Endothelial cell of umbilical vein (primary cell): ENCODE measurements around the gene OR52E6. TPM values are rescaled to one million over a fixed set of nuclear protein-coding genes. Genes with fewer than 3 reads are reported as not detected.

Experiments used
- BruUV-seq: library from RNA; stranded (reverse); fragments of 400-500 nt; replicated peaks from 2 replicates; lab custom pipeline; 2021; lab: Mats Ljungman, UMichigan
- CTCF ChIA-PET: fragments of 300-600, 350-600 bp; sonication (Branson Sonifier 250); formaldehyde crosslinking; loops from one replicate; lab custom pipeline; 2021; ENCODE audit warnings: antibody characterized with exemption, inconsistent platforms; lab: Charles Lee
- POLR2A ChIA-PET: fragments of 300-600, 350-600 bp; sonication (Branson Sonifier 250); formaldehyde crosslinking; loops from one replicate; lab custom pipeline; 2021; ENCODE audit warnings: antibody characterized with exemption, inconsistent platforms; lab: Charles Lee
- DNase-seq: peaks from one replicate; pipeline ENCODE4 v3.0.0-alpha.2; 2011; ENCODE audit warnings: low read depth, low spot score
- FAIRE-seq: peaks from 2 replicates; lab custom pipeline; 2011; peaks lifted over from hg19 to GRCh38; lab: Jason Lieb, UNC
- H2AFZ ChIP-seq: 2 replicates; pipeline ENCODE4 v1.6.0; 2012; ENCODE audit warnings: low read depth, low read length, control low read depth, inconsistent platforms
- H3K27ac ChIP-seq: 2 replicates; pipeline ENCODE4 v1.5.1; 2011; ENCODE audit warnings: low read depth, mild to moderate bottlenecking, control low read depth, low read length, moderate library complexity; ENCODE audit not compliant: insufficient read depth
- H3K27me3 ChIP-seq, 2 experiments: 2 replicates each; pipeline versions ENCODE4 v1.6.0 to v1.6.1; 2011; ENCODE audit warnings: low read length in 2 of 2, mixed read lengths in 1 of 2; ENCODE audit not compliant: control insufficient read depth in 2 of 2, insufficient read depth in 2 of 2
- H3K36me3 ChIP-seq, 2 experiments: 2 replicates in 1 of 2; 3 replicates in 1 of 2; pipeline ENCODE4 v1.5.1; 2011; ENCODE audit warnings: low read length in 2 of 2, mild to moderate bottlenecking in 1 of 2, moderate library complexity in 1 of 2; ENCODE audit not compliant: control insufficient read depth in 2 of 2, insufficient read depth in 2 of 2; ENCODE audit errors: extremely low read depth in 1 of 2
- H3K4me1 ChIP-seq: 3 replicates; pipeline ENCODE4 v1.5.1; 2011; ENCODE audit warnings: mild to moderate bottlenecking, low read length; ENCODE audit not compliant: control insufficient read depth, insufficient read depth; ENCODE audit errors: extremely low read depth
- H3K4me2 ChIP-seq: 2 replicates; pipeline ENCODE4 v1.6.1; 2011; ENCODE audit warnings: low read length, control low read depth, mixed read lengths; ENCODE audit not compliant: insufficient read depth
- H3K4me3 ChIP-seq, 3 experiments: fragments of 200-600 bp in 1 of 3; sonication (generic), shearing (Covaris generic) in 1 of 3; replicated peaks in 1 of 3; 2 replicates each; pipeline ENCODE4 v1.5.1; 2011 to 2016; ENCODE audit warnings: control low read depth in 3 of 3, low read length in 3 of 3, mild to moderate bottlenecking in 2 of 3, inconsistent platforms in 1 of 3, low read depth in 1 of 3, moderate library complexity in 1 of 3; ENCODE audit not compliant: insufficient read depth in 1 of 3
- H3K79me2 ChIP-seq: 2 replicates; pipeline ENCODE4 v1.6.0; 2012; ENCODE audit warnings: low read length, inconsistent platforms; ENCODE audit not compliant: control insufficient read depth, insufficient read depth
- H3K9ac ChIP-seq: replicated peaks from 2 replicates; pipeline ENCODE3; 2011; ENCODE audit warnings: low read length, control low read depth; ENCODE audit not compliant: insufficient read depth; ENCODE audit errors: extremely low read depth
- H3K9me1 ChIP-seq: replicated peaks from 3 replicates; pipeline ENCODE4 v1.6.0; 2011; ENCODE audit warnings: mild to moderate bottlenecking, low read length; ENCODE audit not compliant: control insufficient read depth, insufficient read depth; ENCODE audit errors: extremely low read depth
- H3K9me3 ChIP-seq: replicated peaks from 2 replicates; pipeline ENCODE4 v1.5.1; 2012; ENCODE audit warnings: low read length, inconsistent platforms; ENCODE audit not compliant: control insufficient read depth, insufficient read depth
- H4K20me1 ChIP-seq: replicated peaks from 2 replicates; pipeline ENCODE3; 2011; ENCODE audit warnings: mild to moderate bottlenecking, low read length; ENCODE audit not compliant: control insufficient read depth, insufficient read depth; ENCODE audit errors: extremely low read depth
- EZH2 ChIP-seq: IDR thresholded peaks from 2 replicates; pipeline ENCODE4 v1.6.1; 2012; ENCODE audit warnings: borderline replicate concordance, low read depth, mild to moderate bottlenecking, moderate library complexity, low read length, inconsistent platforms; ENCODE audit not compliant: severe bottlenecking
- FOS ChIP-seq: IDR thresholded peaks from 2 replicates; pipeline ENCODE4 v1.6.1; 2011; ENCODE audit warnings: mild to moderate bottlenecking, low read length, moderate library complexity, borderline replicate concordance; ENCODE audit not compliant: insufficient read depth
- GATA2 ChIP-seq: IDR thresholded peaks from 2 replicates; pipeline ENCODE4 v1.7.0; 2011; ENCODE audit warnings: low read depth, mild to moderate bottlenecking, moderate library complexity, mixed read lengths, low read length; ENCODE audit not compliant: insufficient read length, insufficient read depth
- JUN ChIP-seq: IDR thresholded peaks from 2 replicates; pipeline ENCODE4 v1.6.1; 2011; ENCODE audit warnings: borderline replicate concordance, low read depth; ENCODE audit not compliant: insufficient read length, insufficient read depth
- POLR2A ChIP-seq: IDR thresholded peaks from 2 replicates; pipeline ENCODE4 v1.6.1; 2012; ENCODE audit warnings: low read depth, mild to moderate bottlenecking, control low read depth, low read length
- POLR2AphosphoS5 ChIP-seq: IDR thresholded peaks from 2 replicates; pipeline ENCODE4 v1.6.1; 2012; ENCODE audit warnings: low read depth, mild to moderate bottlenecking, control low read depth, low read length, moderate library complexity; ENCODE audit not compliant: insufficient read depth
- dilution Hi-C: fragments of 300-500 bp; cut with MboI; formaldehyde crosslinking; loops from one replicate; pipeline ENCODE4 v1.15.0; 2019; ENCODE audit warnings: low sequenced_read_pairs; ENCODE audit not compliant: extremely low pct_ligation_motif_present
- intact Hi-C: fragments of 100-400 bp; cut with micrococcal nuclease; formaldehyde crosslinking; loops from one replicate; pipeline ENCODE4 v1.10.0; 2022
- polyA plus RNA-seq, 4 experiments: library from polyadenylated mRNA; depleted of rRNA in 3 of 4; stranded (reverse) in 3 of 4; unstranded in 1 of 4; fragments of >200 nt; gene quantifications; 2 replicates each; pipeline versions ENCODE4 v1.2.1 to v1.2.3, GENCODE V29; 2011 to 2012; ENCODE audit warnings: missing spikeins in 1 of 4
- total RNA-seq: library from RNA; stranded (reverse); gene quantifications from 2 replicates; pipeline ENCODE4 v1.2.3, GENCODE V29; 2021
- TF ChIP-seq, protein P1 (sequence below), 2 donors: IDR thresholded peaks; 1 replicate in 1 of 2; 2 replicates in 1 of 2; pipeline ENCODE4 v1.5.1; 2011; ENCODE audit warnings: low read length in 2 of 2, mild to moderate bottlenecking in 2 of 2, moderate library complexity in 2 of 2, control low read depth in 1 of 2, inconsistent platforms in 1 of 2, low read depth in 1 of 2; ENCODE audit not compliant: insufficient read depth in 1 of 2; ENCODE audit errors: extremely low read depth in 1 of 2

Gene OR52E6
- total and polyA plus RNA-seq, 2 donors (not counting 3 experiments of a cell fraction or from before 2014, with no cell fraction given): not detected

DNA sequence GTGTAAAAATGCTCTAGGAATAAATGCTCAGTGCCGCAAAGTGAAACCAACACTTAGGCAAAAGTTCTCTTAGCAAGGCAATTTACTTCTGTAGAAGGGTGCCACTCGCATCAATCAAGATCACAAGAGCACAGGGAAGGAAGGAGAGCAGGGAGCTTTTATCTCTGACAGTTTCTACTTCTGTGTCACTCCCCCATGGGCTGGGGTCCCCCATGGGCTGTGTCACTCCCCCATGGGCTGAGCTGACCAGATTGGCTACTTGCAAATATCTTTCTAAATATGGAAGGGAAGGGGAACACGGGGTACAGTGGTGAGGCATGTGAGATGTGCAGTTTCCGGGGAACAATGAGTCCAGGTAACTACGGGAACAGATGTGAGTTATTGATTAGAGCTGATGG lies 32.6 kb downstream of the OR52E6 start:
- no peaks in the 10 kb centered on the region for H3K9me3 ChIP-seq
- ChIA-PET CTCF (interaction anchor here (0.8 to 2.9 kb wide), 10 partner anchors 10 to 1172 kb away, joined by 3 to 38 read pairs (median 5); partner anchors contain the start of genes OR51D1 and TRIM5), POLR2A (no interaction called here)
- no peaks in the 10 kb centered on the region for H3K79me2 ChIP-seq
- peak overlapping the region; percentile 63 for H3K4me2 ChIP-seq
- no peaks in the 10 kb centered on the region for H4K20me1 ChIP-seq
- BruUV-seq: no TSS peak
- no peaks in the 10 kb centered on the region for H3K36me3 ChIP-seq
- H2AFZ ChIP-seq: peak overlapping the region; percentile 89
- DNase-seq (peak; percentile 4), FAIRE-seq (no peak)
- dilution Hi-C loops: no loop called here
- TF ChIP-seq, protein P1, sequence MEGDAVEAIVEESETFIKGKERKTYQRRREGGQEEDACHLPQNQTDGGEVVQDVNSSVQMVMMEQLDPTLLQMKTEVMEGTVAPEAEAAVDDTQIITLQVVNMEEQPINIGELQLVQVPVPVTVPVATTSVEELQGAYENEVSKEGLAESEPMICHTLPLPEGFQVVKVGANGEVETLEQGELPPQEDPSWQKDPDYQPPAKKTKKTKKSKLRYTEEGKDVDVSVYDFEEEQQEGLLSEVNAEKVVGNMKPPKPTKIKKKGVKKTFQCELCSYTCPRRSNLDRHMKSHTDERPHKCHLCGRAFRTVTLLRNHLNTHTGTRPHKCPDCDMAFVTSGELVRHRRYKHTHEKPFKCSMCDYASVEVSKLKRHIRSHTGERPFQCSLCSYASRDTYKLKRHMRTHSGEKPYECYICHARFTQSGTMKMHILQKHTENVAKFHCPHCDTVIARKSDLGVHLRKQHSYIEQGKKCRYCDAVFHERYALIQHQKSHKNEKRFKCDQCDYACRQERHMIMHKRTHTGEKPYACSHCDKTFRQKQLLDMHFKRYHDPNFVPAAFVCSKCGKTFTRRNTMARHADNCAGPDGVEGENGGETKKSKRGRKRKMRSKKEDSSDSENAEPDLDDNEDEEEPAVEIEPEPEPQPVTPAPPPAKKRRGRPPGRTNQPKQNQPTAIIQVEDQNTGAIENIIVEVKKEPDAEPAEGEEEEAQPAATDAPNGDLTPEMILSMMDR (IDR thresholded peaks at IDR 0.05; ENCODE audit: extremely low read depth in 1 of 2, insufficient read depth in 1 of 2, low read depth in 1 of 2, low read length in 2 of 2): no peak
- no peak for TF ChIP-seq EZH2
- H3K27me3 ChIP-seq: peaks cover 0 to 3% of the 10 kb centered on the region in 2 experiments
- H3K9me1 ChIP-seq: no peaks in the 10 kb centered on the region
- intact Hi-C loops: loop anchor here (2.0 kb wide), 4 partner anchors 124 to 1182 kb away; partner anchors contain the start of gene TRIM5
- no peak overlapping the region for H3K9ac ChIP-seq
- H3K4me3 ChIP-seq: peak overlapping the region in 2 of 3 experiments; percentile 22 to 50
- peaks cover 7% of the 10 kb centered on the region for H3K4me1 ChIP-seq
- no peak overlapping the region for H3K27ac ChIP-seq

- POLR2A ChIA-PET: no interaction called here
Observed at GRCh38 chr11:5808500-5809121, 33.1 kb downstream of the OR52E6 start, which contains the start of gene OR52N2. TSS of gene OR52N2 (plus strand) at chr11:5808924. CDS start at chr11:5820336, 11,412 bp downstream.

More at GRCh38 chr11:5808500-5809121, 33.1 kb downstream of the OR52E6 start, which contains the start of gene OR52N2:
- peak; percentile 80 for FAIRE-seq
- Histone ChIP-seq H3K9me3 (no peaks in the 10 kb centered on the region), H3K27ac (no peak within 1 kb of the TSS), H3K9me1 (no peaks in the 10 kb centered on the region), H3K4me2 (peak within 1 kb of the TSS; percentile 63), H3K4me1 (peaks cover 7% of the 10 kb centered on the region), H3K4me3 (peak within 1 kb of the TSS; percentile 7 to 50 (median 22)), H3K36me3 (no peaks in the 10 kb centered on the region), H3K79me2 (no peaks in the 10 kb centered on the region), H3K27me3 (peaks cover 0 to 3% of the 10 kb centered on the region in 2 experiments), H4K20me1 (no peaks in the 10 kb centered on the region), H3K9ac (no peak within 1 kb of the TSS), H2AFZ (peak within 1 kb of the TSS; percentile 89)
- intact Hi-C loops (loop anchor here (1.0 to 2.0 kb wide), 9 partner anchors 124 to 1182 kb away; partner anchors contain the start of genes OR51D1 and TRIM5), dilution Hi-C loops (no loop called here)
- TF ChIP-seq EZH2 (no peak), POLR2A (no peak), POLR2AphosphoS5 (no peak), JUN (no peak), FOS (no peak), GATA2 (no peak)
- TF ChIP-seq, protein P1 (IDR thresholded peaks at IDR 0.05; ENCODE audit: extremely low read depth in 1 of 2, insufficient read depth in 1 of 2, low read depth in 1 of 2, low read length in 2 of 2): peak; percentile 76 to 77
- peak; percentile 72 for DNase-seq
- CTCF ChIA-PET: interaction anchor here (0.8 to 2.9 kb wide), 5 partner anchors 14 to 1172 kb away, joined by 3 to 38 read pairs (median 10); partner anchors contain the start of genes OR51D1 and TRIM5
- BruUV-seq: no TSS peak
